H1 (cell line): ENCODE data around the gene PCAT7. TPM values are rescaled to one million over a fixed set of nuclear protein-coding genes. Genes with fewer than 3 reads are reported as not detected.

Experiments used
- CTCF ChIA-PET: fragments of 300-600 bp; sonication (Branson Sonifier 250); formaldehyde crosslinking; loops from one replicate; lab custom pipeline; 2021; ENCODE audit not compliant: partially characterized antibody; lab: Charles Lee
- POLR2A ChIA-PET: fragments of 300-600 bp; sonication (Branson Sonifier 250); formaldehyde crosslinking; loops from one replicate; lab custom pipeline; 2021; ENCODE audit warnings: inconsistent platforms; ENCODE audit not compliant: partially characterized antibody; lab: Charles Lee
- DNase-seq, 2 experiments: peaks; one replicate each; pipeline versions ENCODE4 v3.0.0 to v3.0.0-alpha.2; 2010 to 2022; ENCODE audit warnings: low spot score in 2 of 2, low read depth in 1 of 2, mixed read lengths in 1 of 2
- FAIRE-seq: peaks from 2 replicates; lab custom pipeline; 2011; peaks lifted over from hg19 to GRCh38; lab: Jason Lieb, UNC
- H2AFZ ChIP-seq: 2 replicates; pipeline ENCODE4 v1.8.1; 2012; ENCODE audit warnings: low read length, inconsistent platforms
- H2AK5ac ChIP-seq: 2 replicates; pipeline ENCODE4 v1.6.1; 2013; ENCODE audit warnings: low read depth, low read length
- H2BK120ac ChIP-seq: replicated peaks from 2 replicates; pipeline ENCODE3; 2013; ENCODE audit warnings: low read depth, low read length, inconsistent platforms
- H2BK12ac ChIP-seq: 2 replicates; pipeline ENCODE4 v1.6.1; 2013; ENCODE audit warnings: low read depth, low read length
- H2BK15ac ChIP-seq: 2 replicates; pipeline ENCODE4 v1.6.1; 2013; ENCODE audit warnings: low read length
- H2BK20ac ChIP-seq: 2 replicates; pipeline ENCODE4 v1.6.1; 2013; ENCODE audit warnings: low read length
- H2BK5ac ChIP-seq: 2 replicates; pipeline ENCODE4 v1.6.1; 2013; ENCODE audit warnings: low read depth, low read length
- H3K14ac ChIP-seq: 2 replicates; pipeline ENCODE4 v1.6.1; 2013; ENCODE audit warnings: inconsistent platforms; ENCODE audit not compliant: insufficient read length
- H3K18ac ChIP-seq: 2 replicates; pipeline ENCODE4 v1.6.1; 2013; ENCODE audit warnings: low read length; ENCODE audit errors: extremely low read depth
- H3K23ac ChIP-seq: 2 replicates; pipeline ENCODE4 v1.6.1; 2013; ENCODE audit warnings: inconsistent platforms; ENCODE audit not compliant: insufficient read length
- H3K23me2 ChIP-seq: 2 replicates; pipeline ENCODE4 v1.6.1; 2013; ENCODE audit warnings: low read depth, low read length
- H3K27ac ChIP-seq: 2 replicates; pipeline ENCODE4 v1.6.1; 2011; ENCODE audit warnings: low read depth, low read length, inconsistent platforms
- H3K27me3 ChIP-seq, 4 experiments: replicated peaks in 1 of 4; 1 replicate in 1 of 4; 2 replicates in 3 of 4; pipeline versions ENCODE4 v1.6.1 to v1.8.1; 2011 to 2013; ENCODE audit warnings: low read length in 3 of 4, mild to moderate bottlenecking in 3 of 4, inconsistent platforms in 2 of 4, mixed read lengths in 2 of 4, moderate library complexity in 1 of 4; ENCODE audit not compliant: control insufficient read depth in 3 of 4, insufficient read depth in 3 of 4; ENCODE audit errors: extremely low read depth in 1 of 4
- H3K36me3 ChIP-seq, 4 experiments: 2 replicates each; pipeline versions ENCODE4 v1.6.1 to v1.8.1; 2011 to 2013; ENCODE audit warnings: mild to moderate bottlenecking in 4 of 4, low read length in 3 of 4, moderate library complexity in 2 of 4, control low read depth in 1 of 4, inconsistent platforms in 1 of 4; ENCODE audit not compliant: insufficient read depth in 4 of 4, control insufficient read depth in 2 of 4
- H3K4ac ChIP-seq: replicated peaks from 2 replicates; pipeline ENCODE3; 2013; ENCODE audit warnings: low read length, low read depth, mixed read lengths, inconsistent platforms; ENCODE audit not compliant: insufficient read length
- H3K4me1 ChIP-seq, 4 experiments: replicated peaks in 1 of 4; 1 replicate in 1 of 4; 2 replicates in 3 of 4; pipeline versions ENCODE4 v1.6.1 to v1.8.1; 2011 to 2013; ENCODE audit warnings: low read length in 3 of 4, inconsistent platforms in 2 of 4, mixed read lengths in 1 of 4; ENCODE audit not compliant: insufficient read depth in 4 of 4, control insufficient read depth in 3 of 4
- H3K4me2 ChIP-seq, 2 experiments: 2 replicates each; pipeline versions ENCODE4 v1.6.1 to v1.8.1; 2011 to 2013; ENCODE audit warnings: low read depth in 2 of 2, low read length in 2 of 2, control low read depth in 1 of 2, inconsistent platforms in 1 of 2, mild to moderate bottlenecking in 1 of 2; ENCODE audit not compliant: insufficient read depth in 1 of 2
- H3K4me3 ChIP-seq, 4 experiments: fragments of 200-600, 300-600 bp in 1 of 4; sonication (generic), shearing (Covaris generic), sonication (Bioruptor Twin) in 1 of 4; 2 replicates each; pipeline versions ENCODE4 v1.5.1 to v1.8.1; 2011 to 2016; ENCODE audit warnings: low read length in 4 of 4, low read depth in 3 of 4, control low read depth in 2 of 4, inconsistent platforms in 2 of 4, mild to moderate bottlenecking in 2 of 4, mixed read lengths in 1 of 4, moderate library complexity in 1 of 4; ENCODE audit not compliant: insufficient read depth in 2 of 4; ENCODE audit errors: extremely low read depth in 1 of 4
- H3K56ac ChIP-seq: replicated peaks from 2 replicates; pipeline ENCODE3; 2013; ENCODE audit warnings: low read depth, mild to moderate bottlenecking, mixed read lengths, low read length, inconsistent platforms; ENCODE audit not compliant: insufficient read length
- H3K79me1 ChIP-seq: 2 replicates; pipeline ENCODE4 v1.6.1; 2013; ENCODE audit warnings: low read depth, low read length, control low read depth
- H3K79me2 ChIP-seq, 2 experiments: 2 replicates each; pipeline versions ENCODE4 v1.6.1 to v1.8.1; 2012 to 2013; ENCODE audit warnings: low read length in 2 of 2, mild to moderate bottlenecking in 2 of 2, inconsistent platforms in 1 of 2; ENCODE audit not compliant: insufficient read depth in 2 of 2, control insufficient read depth in 1 of 2
- H3K9ac ChIP-seq, 4 experiments: replicated peaks in 1 of 4; 1 replicate in 1 of 4; 2 replicates in 3 of 4; pipeline versions ENCODE4 v1.6.1 to v1.8.1; 2011 to 2013; ENCODE audit warnings: low read depth in 3 of 4, low read length in 3 of 4, control low read depth in 2 of 4, mild to moderate bottlenecking in 2 of 4, moderate library complexity in 2 of 4, inconsistent platforms in 1 of 4; ENCODE audit errors: extremely low read depth in 1 of 4
- H3K9me3 ChIP-seq, 2 experiments: 2 replicates each; pipeline versions ENCODE4 v1.6.1 to v1.8.1; 2012 to 2013; ENCODE audit warnings: mild to moderate bottlenecking in 2 of 2, moderate library complexity in 2 of 2, control low read depth in 1 of 2, inconsistent platforms in 1 of 2, low read depth in 1 of 2, low read length in 1 of 2, mixed read lengths in 1 of 2; ENCODE audit not compliant: insufficient read depth in 2 of 2
- H4K20me1 ChIP-seq, 2 experiments: replicated peaks in 1 of 2; 2 replicates each; pipeline versions ENCODE3 to v1.8.1; 2011 to 2013; ENCODE audit warnings: inconsistent platforms in 2 of 2, low read length in 2 of 2, mild to moderate bottlenecking in 1 of 2; ENCODE audit not compliant: insufficient read depth in 2 of 2, control insufficient read depth in 1 of 2
- H4K5ac ChIP-seq: 2 replicates; pipeline ENCODE4 v1.6.1; 2013; ENCODE audit warnings: low read length, low read depth, mixed read lengths, inconsistent platforms; ENCODE audit not compliant: insufficient read length
- H4K8ac ChIP-seq: 2 replicates; pipeline ENCODE4 v1.8.0; 2013; ENCODE audit warnings: mild to moderate bottlenecking, moderate library complexity, low read length, inconsistent platforms; ENCODE audit not compliant: insufficient read depth; ENCODE audit errors: extremely low read depth
- H4K91ac ChIP-seq: replicated peaks from 2 replicates; pipeline ENCODE3; 2013; ENCODE audit warnings: low read length, mixed read lengths, inconsistent platforms; ENCODE audit not compliant: insufficient read length
- HDAC2 ChIP-seq, 2 experiments: fragments of 300-600 bp in 1 of 2; sonication (generic) in 1 of 2; IDR thresholded peaks; 2 replicates each; pipeline ENCODE4 v1.6.1; 2011 to 2012; ENCODE audit warnings: low read depth in 2 of 2, low read length in 2 of 2, mild to moderate bottlenecking in 2 of 2, moderate library complexity in 2 of 2, borderline replicate concordance in 1 of 2, inconsistent platforms in 1 of 2
- TEAD4 ChIP-seq: IDR thresholded peaks from 2 replicates; pipeline ENCODE4 v1.6.1; 2012; ENCODE audit warnings: low read depth, low read length, inconsistent platforms, mixed read lengths
- WGBS, 2 experiments: shearing (Covaris generic) in 1 of 2; methylation state at CpG; one replicate each; pipeline versions ENCODE4 v1.1.6 to v1.1.7; 2013 to 2015; ENCODE audit warnings: low lambda C conversion rate in 2 of 2, mixed read lengths in 2 of 2, inconsistent platforms in 1 of 2, low coverage in 1 of 2, missing lambda C conversion rate in 1 of 2; ENCODE audit not compliant: insufficient replicate concordance in 2 of 2, insufficient coverage in 1 of 2, insufficient read length in 1 of 2; ENCODE audit errors: extremely low coverage in 1 of 2, missing lambda C conversion rate in 1 of 2; 5-methylcytosine and 5-hydroxymethylcytosine counted together
- polyA plus RNA-seq, 7 experiments: library from polyadenylated mRNA; depleted of rRNA in 3 of 7; stranded (reverse) in 5 of 7; unstranded in 2 of 7; fragments of >200 nt in 5 of 7; fragments of 200-250 nt in 2 of 7; gene quantifications; 1 replicate in 5 of 7; 2 replicates in 1 of 7; 4 replicates in 1 of 7; pipeline versions ENCODE4 v1.2.1 to v1.2.3, GENCODE V29; 2011 to 2013; ENCODE audit warnings: missing spikeins in 2 of 7, mixed read lengths in 2 of 7
- total RNA-seq: library from RNA; stranded (reverse); fragmentation: NEBNext Ultra II Directional; extraction: Animal tissue kit (Norgen Biotek cat#: 25700); gene quantifications from 2 replicates; pipeline ENCODE4 v1.2.1, GENCODE V29; 2021

Gene PCAT7
- total and polyA plus RNA-seq, 2 of the 8 experiments (the other 6 are each of a cell fraction or from before 2014, with no cell fraction given): 3.2 to 4.1 TPM

DNA sequence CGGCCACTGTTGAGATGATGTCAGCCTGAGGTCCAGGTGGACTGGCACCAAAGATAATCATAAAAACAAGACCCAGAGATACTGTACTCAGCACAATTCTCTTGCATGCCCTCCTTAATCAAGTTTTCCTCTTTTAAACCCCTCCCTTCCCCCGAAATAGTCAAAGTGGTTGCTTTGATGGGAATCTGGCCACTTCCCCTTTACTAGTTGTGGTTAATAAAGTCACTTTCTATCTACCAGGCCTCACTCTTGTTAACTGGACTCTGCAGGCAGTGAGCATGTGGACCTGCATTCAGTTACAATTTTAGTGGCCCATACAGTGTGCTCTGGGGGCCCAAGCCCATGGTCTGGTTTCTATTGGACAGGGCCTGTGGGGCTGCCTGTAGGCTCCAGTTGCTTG, 21.2 kb downstream of the PCAT7 start:
- CTCF ChIA-PET: interaction anchor here (0.6 to 1.6 kb wide), 4 partner anchors 16 to 53 kb away, joined by 3 to 5 read pairs (median 4); no protein-coding TSS in a partner anchor

More for the DNA sequence above, 21.2 kb downstream of the PCAT7 start:
- Histone ChIP-seq H2AK5ac (no peak overlapping the region), H3K4ac (no peak overlapping the region), H3K23me2 (no peaks in the 10 kb centered on the region), H2BK20ac (no peak overlapping the region), H3K79me1 (no peaks in the 10 kb centered on the region), H3K27ac (no peak overlapping the region), H2BK5ac (no peak overlapping the region), H2BK120ac (no peak overlapping the region), H3K9ac (no peak overlapping the region), H3K56ac (no peak overlapping the region), H3K36me3 (no peaks in the 10 kb centered on the region), H2AFZ (no peak overlapping the region), H3K18ac (no peak overlapping the region), H3K4me1 (no peaks in the 10 kb centered on the region), H3K79me2 (no peaks in the 10 kb centered on the region), H4K20me1 (no peaks in the 10 kb centered on the region), H4K8ac (no peak overlapping the region), H3K27me3 (peaks cover 0 to 2% (median 0%) of the 10 kb centered on the region in 4 experiments; a peak in 1 of 7 replicates), H2BK12ac (no peak overlapping the region), H4K91ac (no peak overlapping the region), H2BK15ac (no peak overlapping the region), H3K4me3 (no peak overlapping the region), H3K23ac (no peak overlapping the region), H3K4me2 (no peak overlapping the region), H4K5ac (no peak overlapping the region), H3K14ac (no peak overlapping the region), H3K9me3 (no peaks in the 10 kb centered on the region; a peak in 1 of 4 replicates)
- 79% methylated on average over 2 of the region's 2 CpGs; no CpG with 5 or more reads in 1 of the 2 experiments for WGBS, 2 experiments
- no peak for FAIRE-seq
- no peak for TF ChIP-seq TEAD4
- no peak for TF ChIP-seq HDAC2 (IDR thresholded peaks at IDR 0.05; ENCODE audit: borderline replicate concordance in 1 of 2, low read depth in 2 of 2, low read length in 2 of 2)
- DNase-seq: peak in 1 of 2 experiments; percentile 27
- POLR2A ChIA-PET: interaction anchor here (1.0 kb wide), 1 partner anchor 26 kb away, joined by 3 read pairs; no protein-coding TSS in a partner anchor
